K562 (cell line): ENCODE results near the gene RABGAP1L.

ENCODE experiments used
- ATF1 ChIP-seq, 2 experiments: fragments of 450-650 bp in 1 of 2; IDR thresholded peaks; 2 replicates each; pipeline ENCODE4 v1.6.1; 2016; ENCODE audit warnings: missing compliant biosample characterization in 1 of 2, missing genetic modification characterization in 1 of 2
- CEBPB ChIP-seq: fragments of 450-650 bp; IDR thresholded peaks from 2 replicates; pipeline ENCODE4 v1.6.1; 2016; ENCODE audit warnings: missing genetic modification characterization, missing compliant biosample characterization
- ZNF707 ChIP-seq: fragments of 250-450 bp; sonication (Bioruptor Pico); conservative IDR thresholded peaks from 2 replicates; pipeline ENCODE4 v1.8.0; 2022; ENCODE audit warnings: inconsistent platforms, mild to moderate bottlenecking, moderate library complexity

- TF ChIP-seq CEBPB (tag) (no peak), ATF1 (CRISPR knock-in tag; IDR thresholded peaks at IDR 0.05) (no peak), ATF1 (tag; IDR thresholded peaks at IDR 0.05) (no peak), ZNF707 (CRISPR knock-in tag) (no peak)
Measured at GRCh38 chr1:174642393-174642792, 483.1 kb downstream of the RABGAP1L start.
